DMS153 treated with DMSO at 0.1 percent for 48 hours (cell line): Measurements from ENCODE around the gene RSPH3.

ENCODE experiments used
- DNase-seq: peaks from one replicate; lab custom pipeline; 2025; ENCODE audit not compliant: unreplicated experiment; lab: John Stamatoyannopoulos, UW

RSPH3 gene

DNA sequence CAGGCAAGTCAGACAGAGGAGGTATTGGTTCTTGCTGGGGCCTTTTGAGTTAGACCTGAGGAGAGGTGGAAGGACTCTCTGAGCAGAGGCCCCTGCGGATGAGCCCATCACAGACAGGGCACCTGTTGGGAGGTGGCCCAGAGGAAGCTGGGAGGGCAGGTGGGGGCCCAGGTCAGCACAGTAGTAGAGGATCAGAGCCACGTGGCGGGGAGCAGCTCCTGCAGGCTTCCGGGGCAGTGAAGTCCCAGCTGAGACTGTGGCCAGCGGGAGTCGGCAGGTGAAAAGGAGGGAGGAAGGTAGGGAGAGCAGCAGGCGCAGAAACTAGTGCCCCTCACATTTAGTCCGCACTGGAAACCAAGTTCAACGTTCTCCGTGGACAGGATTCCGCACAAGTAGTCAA is 61.8 kb downstream of the RSPH3 start:
- no peak for DNase-seq

DNA sequence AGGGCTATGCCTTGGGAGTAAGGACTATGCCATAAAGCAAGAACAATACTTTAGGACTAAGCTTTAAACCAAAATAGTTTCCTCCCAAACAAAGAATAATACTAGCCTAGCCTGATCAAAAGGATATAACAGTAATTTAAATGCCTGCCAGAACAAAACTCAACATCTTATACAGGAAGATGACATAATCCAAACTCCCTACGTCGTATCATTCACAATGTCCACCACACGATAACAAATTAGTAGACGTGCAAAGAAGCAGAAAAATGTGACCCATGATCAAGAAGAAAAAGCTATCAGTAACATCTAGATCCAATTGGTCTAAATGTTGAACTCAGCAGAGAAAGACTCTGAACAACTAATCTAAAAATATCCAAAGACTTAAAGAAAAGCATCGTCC is 65.8 kb downstream of the RSPH3 start:
- DNase-seq, result no peak

DNA sequence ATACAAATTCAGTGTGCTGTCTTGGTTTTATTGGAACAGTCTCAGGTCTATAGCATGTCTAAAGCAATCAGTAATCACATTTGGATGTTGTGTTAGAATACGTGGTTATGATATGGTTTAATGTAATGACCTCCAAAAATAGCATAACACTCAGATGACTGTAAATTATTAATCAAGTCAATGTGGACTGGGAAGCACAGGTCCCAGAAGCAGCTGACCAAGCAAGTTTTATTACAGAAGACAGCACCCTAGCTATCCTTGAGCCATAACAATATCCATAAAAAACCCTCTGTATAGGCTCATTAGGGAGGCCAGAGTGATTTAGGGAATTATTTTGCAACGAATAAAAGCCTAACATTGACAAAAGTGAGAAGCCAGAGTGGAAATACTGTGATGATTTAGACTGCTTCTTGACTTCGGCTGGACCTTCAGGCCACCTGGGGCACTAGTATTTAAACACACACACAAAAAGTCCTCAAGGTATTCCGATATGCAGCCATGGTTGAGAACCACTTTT is 66.9 kb downstream of the RSPH3 start:
- no peak for DNase-seq

DNA sequence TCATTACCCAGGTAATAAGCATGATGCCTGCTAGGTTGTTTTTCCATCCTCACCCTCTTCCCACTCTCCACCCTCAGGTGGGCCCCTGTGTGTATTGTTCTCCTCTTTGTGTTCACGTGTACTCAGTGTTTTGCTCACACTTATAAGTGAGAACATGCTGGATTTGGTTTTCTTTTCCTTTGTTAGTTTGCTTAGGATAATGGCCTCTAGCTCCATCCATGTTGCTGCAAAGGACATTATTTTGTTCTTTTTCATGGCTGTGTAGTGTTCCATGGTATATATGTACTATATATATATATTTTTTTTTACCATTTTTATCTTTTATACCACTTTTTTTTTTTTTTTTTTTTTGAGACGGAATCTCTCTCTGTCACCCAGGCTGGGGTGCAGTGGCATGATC is 71.9 kb downstream of the RSPH3 start:
- DNase-seq, result no peak

DNA sequence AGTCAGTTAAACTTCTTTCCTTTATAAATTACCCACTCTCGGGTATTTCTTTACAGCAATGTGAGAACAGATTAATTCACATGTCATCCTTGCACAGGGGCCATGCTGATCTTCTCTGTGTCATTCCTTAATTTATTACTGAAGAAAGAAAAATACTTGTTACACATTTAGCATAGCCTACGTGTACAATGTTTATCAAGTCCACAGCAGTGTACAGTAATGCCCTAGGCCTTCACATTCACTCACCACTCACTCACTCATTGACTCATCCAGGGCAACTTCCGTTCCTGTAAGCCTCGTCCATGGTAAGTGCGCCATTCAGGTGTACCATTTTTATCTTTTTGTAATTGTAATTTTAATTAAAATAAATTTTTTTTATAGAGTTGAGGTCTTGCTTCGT is 73.6 kb downstream of the RSPH3 start:
- no peak for DNase-seq

DNA sequence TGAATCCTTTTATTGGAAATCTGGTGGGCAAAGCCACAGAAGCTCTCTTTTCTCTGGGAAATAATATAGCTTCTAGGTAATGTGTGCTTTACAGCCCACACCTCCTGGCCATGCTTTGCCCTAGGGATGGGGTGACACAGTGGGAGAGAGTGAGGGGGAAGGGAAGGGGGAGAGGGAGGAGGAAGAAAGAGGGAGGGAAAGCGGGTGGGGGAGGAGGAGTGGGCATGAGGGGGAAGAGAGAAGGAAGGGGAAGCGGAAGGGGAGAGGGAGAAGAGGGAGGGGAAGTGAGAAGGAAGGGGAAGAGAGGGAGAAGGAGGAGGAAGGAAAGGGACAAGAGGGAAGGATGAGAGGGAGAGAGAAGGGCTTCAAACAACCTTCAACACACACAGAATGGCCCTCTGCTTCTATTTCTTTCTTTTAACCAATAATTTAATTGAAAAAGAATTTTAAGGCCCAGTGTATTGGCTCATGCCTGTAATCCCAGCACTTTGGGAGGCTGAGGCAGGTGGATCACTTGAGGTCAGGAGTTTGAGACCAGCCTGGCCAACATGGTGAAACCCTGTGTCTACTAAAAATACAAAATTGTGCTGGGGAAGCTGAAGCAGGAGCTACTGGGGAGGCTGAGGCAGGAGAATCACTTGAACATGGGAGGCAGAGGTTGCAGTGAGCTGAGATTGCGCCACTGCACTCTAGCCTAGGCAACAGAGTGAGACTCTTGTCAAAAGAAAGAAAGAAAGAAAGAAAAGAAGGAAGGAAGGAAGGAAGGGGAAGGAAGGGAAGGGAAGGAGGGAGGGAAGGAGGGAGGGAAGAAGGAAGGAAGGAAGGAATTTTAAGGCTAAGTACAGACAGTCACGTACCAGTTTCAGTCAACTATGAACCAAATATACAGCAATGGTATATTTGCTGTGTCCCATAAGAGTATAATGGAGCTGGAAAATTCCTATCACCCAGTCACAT is 75.2 kb downstream of the RSPH3 start:
- DNase-seq, result no peak

DNA sequence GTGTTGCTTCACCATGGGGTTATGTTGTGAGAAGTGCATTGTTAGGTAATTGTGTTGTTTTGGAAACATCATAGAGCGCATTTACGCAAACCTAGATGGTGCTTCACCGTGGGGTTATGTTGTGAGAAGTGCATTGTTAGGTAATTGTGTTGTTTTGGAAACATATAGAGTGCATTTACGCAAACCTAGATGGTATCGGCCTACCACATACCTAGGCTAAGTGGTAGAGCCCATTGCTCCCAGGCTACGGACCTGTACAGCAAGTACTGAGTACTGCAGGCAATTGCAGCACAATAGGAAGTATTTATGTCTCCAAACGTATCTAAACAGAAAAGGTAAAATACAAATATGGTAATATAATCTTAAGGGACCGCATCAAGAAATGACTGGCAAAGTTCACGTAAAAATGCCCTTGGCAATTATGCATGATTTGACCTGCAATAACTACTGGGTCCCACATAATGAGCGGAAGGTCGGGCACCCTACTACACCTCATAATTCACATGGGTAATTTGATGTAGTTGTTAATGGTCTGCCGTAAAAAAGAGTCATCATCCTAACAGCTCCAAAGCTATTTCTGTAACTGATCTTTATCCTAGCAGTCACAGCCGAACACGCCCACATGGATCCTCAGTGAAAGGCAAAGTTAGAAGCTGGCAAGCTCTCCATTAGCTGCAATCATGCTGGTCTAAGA is 76.0 kb downstream of the RSPH3 start:
- no peak for DNase-seq
